ENCODE measurements around the gene PXDN.

GRCh38 chr2:1694371-1695271 is 49.7 kb downstream of the PXDN start:
- TF ChIP-seq YY1 (IDR thresholded peaks at IDR 0.05; ENCODE audit: insufficient read depth, insufficient read length), result no peak
- no peak for TF ChIP-seq SUZ12 (IDR thresholded peaks at IDR 0.05; ENCODE audit: extremely low read depth, insufficient read depth, insufficient read length)
- no peak for TF ChIP-seq ZNF274 (IDR thresholded peaks at IDR 0.05; ENCODE audit: low read depth, low read length)

Data from NT2/D1 (cell line).